GM12892 (cell line): ENCODE measurements around the gene BIN1.

ENCODE experiments used
- POLR2A ChIP-seq: IDR thresholded peaks from 2 replicates; pipeline ENCODE4 v1.6.1; 2011; ENCODE audit warnings: low read depth, low read length, control low read depth
- POLR2AphosphoS5 ChIP-seq: IDR thresholded peaks from 2 replicates; pipeline ENCODE4 v1.6.1; 2011; ENCODE audit warnings: low read depth, low read length, control low read depth
- TAF1 ChIP-seq: IDR thresholded peaks from 2 replicates; pipeline ENCODE4 v1.6.1; 2011; ENCODE audit warnings: low read depth, mild to moderate bottlenecking, control low read depth, low read length, borderline replicate concordance

DNA sequence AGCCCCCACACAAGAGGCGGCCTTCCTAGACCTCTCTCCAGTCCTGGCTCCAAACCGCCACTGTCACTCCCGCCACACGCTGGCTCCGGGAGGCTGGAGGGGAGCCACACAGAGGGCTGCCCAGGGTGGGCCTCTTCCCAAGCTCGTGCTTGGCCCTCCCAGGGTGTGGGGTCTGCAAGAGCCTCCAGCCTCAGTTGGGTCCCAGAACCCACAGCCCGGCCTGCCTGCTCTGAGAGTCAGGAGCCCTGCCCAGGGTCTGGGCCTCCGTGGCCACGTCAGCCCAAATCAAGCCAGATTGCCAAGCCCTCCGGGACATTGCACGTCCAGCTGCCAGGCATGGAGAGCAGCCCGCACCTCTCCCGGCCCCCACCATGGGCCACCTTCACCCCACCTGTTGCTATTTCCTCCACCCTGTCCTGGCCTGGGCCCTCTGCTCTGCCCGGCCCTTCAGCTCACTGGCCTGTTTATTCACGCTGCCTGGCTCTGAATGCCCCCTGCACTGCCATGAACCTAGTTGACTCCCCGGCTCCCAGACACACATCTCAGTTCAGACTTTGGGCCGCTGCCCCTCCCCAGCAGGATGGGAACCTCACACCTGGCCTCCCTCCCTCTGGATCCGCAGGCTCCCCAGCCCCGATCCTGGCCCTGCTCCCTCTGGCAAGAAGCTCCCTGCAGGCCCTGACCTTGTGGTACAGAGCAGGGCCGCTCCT lies 61.0 kb downstream of the BIN1 start:
- TF ChIP-seq POLR2AphosphoS5 (no peak), POLR2A (no peak), TAF1 (no peak)
